Stimulated activated CD4-positive, alpha-beta T cell treated with anti-CD3 and anti-CD28 coated beads, Interleukin-4, amount 100 ng/mL, for 1 hour (primary cell): ENCODE measurements around the gene DTNA.
"Not testable (repeated sequence)": the region's sequence is repeated elsewhere in the genome, so short reads cannot be mapped to it uniquely, and the experiment has no call there.

Experiments
- DNase-seq: peaks from one replicate; pipeline ENCODE4 v3.0.0-alpha.2; 2020

DTNA gene

DNA sequence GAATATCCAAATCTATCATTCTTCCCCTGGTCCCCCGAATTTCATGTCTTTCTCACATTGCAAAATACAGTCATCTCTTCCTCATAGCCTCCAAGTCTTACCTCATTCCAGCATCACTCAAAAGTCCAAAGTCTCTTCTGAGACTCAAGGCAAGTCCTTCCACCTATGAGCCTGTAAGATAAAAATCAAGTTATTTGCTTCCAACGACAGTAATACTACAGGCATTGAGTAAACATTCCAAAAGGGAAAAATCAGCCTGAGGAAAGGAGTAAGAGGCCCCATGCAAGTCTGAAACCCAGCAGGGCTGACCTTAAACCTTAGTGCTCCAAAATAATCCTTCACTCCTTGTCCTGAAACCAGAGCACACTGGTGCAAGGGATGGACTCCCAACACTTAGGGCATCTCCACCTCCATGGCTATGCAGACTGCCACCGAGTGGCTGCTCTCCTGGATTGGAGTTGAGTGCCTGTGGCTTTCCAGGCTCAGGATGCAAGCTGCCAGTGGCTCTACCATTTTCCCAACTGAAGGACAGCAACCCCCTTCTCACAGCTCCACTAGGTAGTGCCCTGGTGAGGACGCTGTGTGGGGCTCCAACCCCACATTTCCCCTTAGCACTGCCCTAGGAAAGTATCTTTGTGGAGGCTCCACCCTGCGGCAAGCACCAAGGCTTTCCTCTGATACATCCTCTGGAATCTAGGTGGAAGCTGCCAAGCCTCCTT is 16.3 kb downstream of the DTNA start:
- DNase-seq: no peak

GRCh38 chr18:34729264-34729663 is 19.2 kb downstream of the DTNA start:
- DNase-seq: no peak

DNA sequence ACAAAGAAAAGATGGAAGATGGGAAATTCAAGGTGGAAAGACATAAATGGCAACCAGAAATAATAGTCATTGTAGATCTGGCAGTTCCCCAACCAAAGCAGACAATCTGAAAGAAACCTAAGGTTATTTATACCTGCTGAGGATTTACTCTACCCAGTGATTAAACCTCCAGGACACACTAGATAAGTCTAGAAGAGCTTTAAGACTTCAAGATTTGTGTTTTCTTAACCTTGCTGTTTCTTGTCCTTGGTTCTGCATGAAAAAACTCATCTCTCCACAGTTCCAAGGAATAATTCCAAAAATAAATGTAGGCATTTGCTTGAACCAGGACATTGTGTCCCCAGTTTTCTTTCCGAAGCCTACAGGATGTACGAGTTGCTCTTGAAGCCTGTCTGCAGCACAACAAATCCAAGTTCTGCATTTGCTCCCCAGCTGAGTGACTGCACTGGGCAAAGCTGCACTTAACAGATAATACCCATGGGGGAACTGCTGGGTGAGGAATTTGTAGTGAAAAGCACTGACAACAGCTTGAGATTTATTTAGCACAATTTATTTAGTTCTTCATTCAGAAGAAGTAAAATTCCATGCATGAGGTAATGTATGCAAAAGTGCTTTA is 19.8 kb downstream of the DTNA start:
- DNase-seq: no peak

DNA sequence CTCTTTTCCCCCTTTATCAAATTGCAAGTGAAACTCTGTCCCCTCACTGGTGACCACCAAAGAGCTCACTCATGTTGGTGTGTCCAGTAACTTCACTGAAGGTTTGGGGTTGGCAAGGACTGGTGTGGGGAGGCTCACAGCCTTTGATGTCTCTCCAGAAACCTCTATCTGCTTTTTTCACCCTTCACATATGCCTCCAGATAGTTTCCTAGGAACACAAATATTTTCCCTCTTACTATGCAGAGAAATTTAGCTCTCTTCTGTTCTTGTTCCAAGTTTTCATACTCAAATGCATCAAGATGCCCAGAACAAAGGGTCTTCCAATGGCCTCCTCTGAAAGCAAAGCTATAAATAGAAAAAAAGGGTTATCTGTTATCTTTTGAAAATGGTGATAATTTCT is 20.7 kb downstream of the DTNA start:
- no peak for DNase-seq

- no peak for DNase-seq
These were observed 24.0 kb downstream of the DTNA start for GRCh38 chr18:34734056-34734455.

- DNase-seq: not testable (repeated sequence)
These were observed 24.4 kb downstream of the DTNA start for GRCh38 chr18:34734526-34734925.

DNA sequence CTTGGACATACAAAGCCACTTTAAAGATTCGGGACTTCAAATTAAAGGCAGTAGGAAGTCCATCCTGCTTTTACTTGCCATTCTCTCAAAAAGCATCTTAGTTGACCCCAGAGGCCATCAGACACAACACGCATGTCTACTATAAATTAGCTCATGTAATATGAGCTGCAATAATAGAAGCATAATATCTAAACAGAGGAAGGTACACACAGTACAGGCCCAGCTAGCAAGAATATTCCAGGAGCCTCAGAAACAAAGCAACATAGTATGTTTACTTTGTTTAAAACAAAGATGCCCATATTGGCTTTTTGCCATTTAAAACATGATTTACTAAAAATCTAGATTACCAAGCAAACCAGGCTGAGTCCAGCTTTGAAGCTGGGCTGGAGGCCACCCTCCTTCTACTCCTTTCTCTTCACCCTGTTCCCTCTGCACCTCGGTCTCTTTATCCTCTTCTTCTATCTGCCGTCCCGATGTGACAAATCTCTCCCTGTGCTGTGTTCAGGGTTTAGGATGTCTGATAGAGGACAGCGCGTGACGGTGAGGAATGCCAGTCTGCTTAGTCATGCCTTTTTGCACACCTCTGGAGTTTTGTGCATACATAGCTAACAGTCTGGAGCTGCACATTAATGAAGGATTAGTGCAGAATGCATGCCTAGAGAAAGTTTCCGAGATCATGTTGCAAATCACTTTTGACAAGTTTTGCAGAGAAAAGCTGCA is 28.2 kb downstream of the DTNA start:
- DNase-seq: no peak

DNA sequence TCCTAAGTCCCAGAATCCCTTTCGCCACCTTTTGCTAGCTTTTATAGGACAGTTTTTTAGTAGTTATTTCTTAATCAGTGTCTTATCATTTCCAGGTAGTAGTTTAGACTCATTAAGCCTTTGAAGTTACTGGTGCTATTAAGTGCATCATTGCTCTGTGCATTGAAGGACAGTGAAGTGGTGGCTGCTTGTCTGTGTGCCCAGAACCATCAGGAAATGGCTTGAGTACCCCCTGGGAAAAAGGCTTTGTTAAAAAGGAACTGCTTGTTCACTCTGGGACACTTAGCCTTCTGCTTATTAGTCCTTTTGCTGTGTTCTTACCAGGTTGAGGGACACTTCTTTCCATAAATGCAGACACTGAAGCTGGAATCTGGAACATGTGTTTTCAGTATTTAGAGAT is 30.0 kb downstream of the DTNA start:
- DNase-seq: no peak

GRCh38 chr18:34740724-34741123 is 30.6 kb downstream of the DTNA start:
- DNase-seq: no peak

DNA sequence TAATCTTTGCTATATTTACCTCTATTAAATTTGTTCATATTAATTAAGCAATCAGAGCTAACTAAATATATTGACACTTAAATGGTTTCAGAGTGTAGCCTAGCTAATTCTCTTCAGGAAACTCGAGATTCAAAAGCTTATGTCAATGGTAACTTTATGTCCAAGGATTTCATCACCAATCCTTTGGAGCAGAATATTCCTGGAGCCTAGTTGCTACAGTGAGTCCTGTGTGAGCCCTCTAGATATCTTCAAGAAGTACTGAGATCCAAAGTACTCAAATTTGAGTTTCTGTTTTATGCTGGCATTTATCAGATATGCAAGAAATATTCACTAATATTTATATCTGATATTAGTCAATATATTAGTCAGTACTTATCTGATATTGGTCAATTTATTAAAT is 31.3 kb downstream of the DTNA start:
- DNase-seq: no peak

- DNase-seq: no peak
These were observed 32.8 kb downstream of the DTNA start for GRCh38 chr18:34742891-34743341.

DNA sequence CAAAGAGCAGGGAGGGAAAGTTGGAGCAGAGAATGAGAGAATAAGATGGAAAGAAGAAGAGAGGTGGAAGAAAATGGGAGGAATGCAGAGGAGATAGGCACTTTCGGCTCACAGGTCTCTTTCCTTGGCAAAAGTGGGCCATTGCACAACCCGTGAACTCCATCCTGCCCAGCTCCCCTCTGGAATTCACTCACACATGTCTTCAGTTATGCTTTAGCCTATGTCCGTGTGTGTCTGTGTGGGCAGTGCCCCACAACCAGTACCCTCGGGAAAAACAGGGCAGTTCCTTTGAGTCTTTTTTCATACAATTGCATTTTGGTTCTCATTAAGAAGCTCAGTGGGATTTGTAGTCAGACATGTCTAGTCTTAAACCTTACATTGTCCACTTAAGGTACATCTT is 34.5 kb downstream of the DTNA start:
- DNase-seq: no peak

DNA sequence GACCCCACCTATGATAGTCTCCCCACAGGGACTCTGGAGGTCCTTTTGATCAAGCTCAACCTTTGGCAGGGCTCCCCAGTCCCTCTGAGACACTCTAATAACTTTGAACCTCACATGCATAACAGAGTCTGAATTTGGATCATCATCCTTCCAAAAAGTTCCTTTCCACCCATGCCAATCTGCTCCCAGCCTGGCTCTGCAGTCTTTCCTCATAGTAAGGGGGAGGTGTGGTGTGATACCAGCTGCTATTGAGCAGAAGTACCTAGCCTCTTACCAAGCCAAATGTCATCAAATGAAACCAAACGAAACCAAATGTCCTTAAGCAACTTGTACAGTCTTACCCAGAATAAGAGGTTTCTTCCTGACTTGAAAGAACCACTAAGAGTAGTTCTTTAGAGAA is 36.5 kb downstream of the DTNA start:
- no peak for DNase-seq

DNA sequence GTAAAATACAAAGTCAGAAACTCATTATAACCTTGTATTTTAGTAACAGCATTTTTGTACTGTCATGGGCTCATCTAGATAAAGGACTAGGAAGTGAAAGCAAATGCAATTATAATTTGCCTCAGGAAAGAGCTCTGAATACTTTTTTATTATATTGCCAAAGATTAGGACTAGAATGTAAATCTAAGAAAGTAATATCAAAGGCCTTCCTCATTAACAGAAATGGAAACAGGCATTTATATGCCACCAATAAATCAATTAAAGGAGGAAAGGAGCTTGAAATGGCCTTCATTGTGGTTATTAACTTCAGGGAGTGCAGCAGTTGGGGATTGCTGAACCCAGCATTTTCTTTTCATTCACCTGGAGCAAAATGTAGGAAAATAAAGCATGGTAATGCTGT is 39.6 kb downstream of the DTNA start:
- no peak for DNase-seq

- DNase-seq: no peak
These were observed 42.0 kb downstream of the DTNA start for GRCh38 chr18:34752056-34752455.

DNA sequence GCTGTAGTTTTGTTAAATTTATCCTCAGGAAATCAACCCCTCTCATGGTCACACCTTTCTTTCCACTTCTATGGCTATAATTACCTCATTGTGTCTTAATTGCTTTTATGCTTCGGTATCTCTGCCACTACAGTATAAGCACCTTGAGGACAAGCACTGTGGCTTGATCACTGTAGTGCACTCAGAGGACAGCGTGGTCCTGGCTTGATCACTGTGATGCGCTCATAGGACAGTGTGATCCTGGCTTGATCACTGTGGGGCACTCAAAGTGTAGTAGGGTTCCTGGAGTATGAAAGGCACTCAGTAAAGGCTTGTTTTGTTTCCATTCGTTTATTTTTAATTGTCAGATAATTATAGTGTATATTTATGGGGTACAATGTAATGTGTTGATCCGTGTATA is 44.2 kb downstream of the DTNA start:
- no peak for DNase-seq

DNA sequence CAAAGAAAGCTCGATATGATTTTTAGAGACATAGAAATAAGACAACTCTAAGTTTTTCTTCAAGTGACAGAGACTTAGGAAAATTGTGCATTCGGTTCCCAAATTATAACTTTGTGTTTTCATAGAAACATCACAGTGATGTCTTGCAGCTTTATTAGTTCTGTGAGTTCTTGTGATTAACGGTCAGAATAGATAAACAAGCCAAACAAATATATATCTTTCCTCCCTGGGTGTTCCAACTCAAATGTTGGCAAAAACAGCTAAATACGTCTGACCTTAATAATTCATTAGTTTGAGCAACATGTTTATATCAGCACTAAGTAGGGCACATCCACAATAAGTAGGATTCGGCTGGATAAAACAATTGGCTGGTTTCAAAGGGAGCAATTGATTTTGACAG is 47.6 kb downstream of the DTNA start:
- no peak for DNase-seq

DNA sequence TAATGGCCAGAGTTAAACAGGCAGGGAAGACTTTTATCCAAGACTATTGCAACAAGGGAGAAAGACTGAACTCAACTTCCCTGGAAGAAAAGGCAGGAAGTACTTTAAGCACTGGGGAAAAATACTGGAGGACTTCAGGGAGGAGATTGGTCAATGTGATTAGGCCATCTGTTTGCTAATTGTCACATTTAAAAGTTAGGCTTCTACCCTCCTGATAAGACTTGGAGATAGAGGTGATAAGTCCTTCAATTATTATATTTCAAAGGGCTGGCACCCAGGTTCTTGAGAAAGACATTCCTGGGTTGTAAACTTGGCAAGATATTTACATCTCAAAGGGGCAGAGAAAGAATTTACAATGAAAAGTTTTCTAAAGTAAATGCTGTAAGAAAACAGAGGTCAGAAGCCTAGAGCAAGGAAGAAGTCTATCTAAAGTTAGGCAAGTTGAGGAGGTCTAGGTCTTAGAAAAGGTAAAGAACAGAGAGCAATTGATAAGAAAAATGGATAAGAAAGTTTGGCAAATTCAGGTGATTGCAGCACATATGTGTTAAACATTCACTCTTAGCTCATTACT is 48.4 kb downstream of the DTNA start:
- no peak for DNase-seq

GRCh38 chr18:34760444-34760843 is 50.3 kb downstream of the DTNA start:
- no peak for DNase-seq

DNA sequence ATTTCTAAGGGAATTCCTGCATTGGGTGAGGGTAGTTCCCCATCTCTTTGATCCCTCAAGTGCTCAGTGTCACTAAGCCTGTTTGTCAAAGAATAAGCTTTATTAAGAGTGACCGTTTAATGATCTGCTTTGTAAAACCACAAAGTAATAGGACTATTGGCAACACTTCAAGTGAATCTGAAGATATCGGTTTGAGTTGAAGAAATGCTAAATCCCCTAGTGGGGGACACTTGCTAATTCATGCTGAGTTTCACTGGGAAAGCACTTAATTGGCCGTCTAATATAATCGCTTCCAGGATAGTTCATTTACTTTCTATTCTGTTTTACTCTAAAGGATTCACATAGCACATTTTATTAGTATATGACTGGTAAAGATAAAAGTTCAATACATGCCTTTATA is 54.4 kb downstream of the DTNA start:
- no peak for DNase-seq

- no peak for DNase-seq
These were observed 57.5 kb downstream of the DTNA start for GRCh38 chr18:34767601-34768027.

DNA sequence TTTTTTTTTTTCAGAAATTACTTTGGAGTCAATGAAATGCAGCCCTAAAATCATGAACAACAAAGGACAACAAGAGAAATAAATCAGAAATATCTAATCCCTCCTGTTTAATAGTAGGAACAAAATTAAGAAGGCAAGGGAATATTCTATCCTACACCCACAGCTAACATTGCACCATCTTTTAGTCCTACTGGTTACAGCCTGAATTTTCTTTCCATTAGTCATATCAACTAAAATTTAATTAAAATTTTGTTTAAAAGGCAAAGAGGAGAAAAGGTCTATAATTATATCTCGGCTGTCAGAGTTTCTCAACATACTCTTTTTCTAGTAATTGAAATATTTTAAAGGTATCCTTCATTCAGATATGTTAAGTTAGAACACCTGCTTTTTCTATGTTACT is 61.9 kb downstream of the DTNA start:
- no peak for DNase-seq

- no peak for DNase-seq
These were observed 62.8 kb downstream of the DTNA start for GRCh38 chr18:34772887-34773286.

DNA sequence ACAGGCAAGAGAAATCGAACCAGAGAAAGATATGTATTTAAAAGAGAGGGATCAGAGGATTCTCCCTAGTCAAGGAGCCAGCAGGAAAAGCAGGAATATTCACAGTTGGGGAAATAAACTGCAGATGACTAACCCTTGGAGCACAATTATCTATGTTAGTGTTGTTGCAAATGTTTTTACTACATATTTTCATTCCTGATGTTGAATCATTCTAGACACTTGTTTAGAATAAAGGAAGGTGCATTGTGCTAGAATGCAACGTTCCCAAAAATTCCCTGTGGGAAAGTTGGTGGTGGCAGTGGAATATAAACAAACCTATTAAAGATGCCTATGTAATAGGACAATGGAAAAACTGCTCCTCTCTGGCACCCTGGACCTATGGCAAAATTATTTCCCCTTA is 63.3 kb downstream of the DTNA start:
- DNase-seq: no peak
